H9 (cell line): ENCODE measurements around the gene DDI2. TPM values are rescaled to one million over a fixed set of nuclear protein-coding genes. Genes with fewer than 3 reads are reported as not detected.
A peak's percentile ranks its signal among the peaks of the same experiment; 100 is the strongest.

Source experiments
- DNase-seq: peaks from one replicate; pipeline ENCODE4 v3.0.0-alpha.2; 2017
- H2AFZ ChIP-seq: one replicate; pipeline ENCODE4 v1.6.1; 2013; ENCODE audit warnings: mild to moderate bottlenecking, low read length, control low read depth, moderate library complexity
- H2AK5ac ChIP-seq: 2 replicates; pipeline ENCODE4 v1.6.1; 2013; ENCODE audit warnings: low read length, control low read depth, mixed read lengths; ENCODE audit not compliant: insufficient read length
- H2BK120ac ChIP-seq: one replicate; pipeline ENCODE4 v1.6.1; 2013; ENCODE audit warnings: low read depth, mild to moderate bottlenecking, low read length, control low read depth, inconsistent platforms; ENCODE audit not compliant: poor library complexity, severe bottlenecking
- H2BK12ac ChIP-seq: 2 replicates; pipeline ENCODE4 v1.6.1; 2013; ENCODE audit warnings: low read length, control low read depth, mixed read lengths, low read depth; ENCODE audit not compliant: insufficient read length
- H2BK15ac ChIP-seq: 2 replicates; pipeline ENCODE4 v1.6.1; 2013; ENCODE audit warnings: low read depth, low read length, control low read depth
- H2BK20ac ChIP-seq: one replicate; pipeline ENCODE4 v1.6.1; 2013; ENCODE audit warnings: low read depth, mild to moderate bottlenecking, low read length, control low read depth, inconsistent platforms; ENCODE audit not compliant: poor library complexity, severe bottlenecking
- H2BK5ac ChIP-seq: 2 replicates; pipeline ENCODE4 v1.6.1; 2013; ENCODE audit warnings: low read length, control low read depth, mixed read lengths; ENCODE audit not compliant: insufficient read length
- H3K14ac ChIP-seq: 2 replicates; pipeline ENCODE4 v1.6.1; 2013; ENCODE audit warnings: low read length, control low read depth; ENCODE audit not compliant: insufficient read depth
- H3K18ac ChIP-seq: 2 replicates; pipeline ENCODE4 v1.6.1; 2013; ENCODE audit warnings: low read depth, mild to moderate bottlenecking, mixed read lengths, low read length, control low read depth; ENCODE audit not compliant: insufficient read length
- H3K23ac ChIP-seq: 2 replicates; pipeline ENCODE4 v1.6.1; 2013; ENCODE audit warnings: low read length, control low read depth, mixed read lengths, low read depth; ENCODE audit not compliant: insufficient read length
- H3K23me2 ChIP-seq: 2 replicates; pipeline ENCODE4 v1.6.1; 2013; ENCODE audit warnings: low read depth, mild to moderate bottlenecking, mixed read lengths, low read length, control low read depth; ENCODE audit not compliant: insufficient read length, poor library complexity, severe bottlenecking
- H3K27ac ChIP-seq: 2 replicates; pipeline ENCODE4 v1.5.1; 2013; ENCODE audit warnings: low read length, control low read depth, mixed read lengths, low read depth; ENCODE audit not compliant: insufficient read length
- H3K27me3 ChIP-seq: 2 replicates; pipeline ENCODE4 v1.6.1; 2013; ENCODE audit warnings: low read length, control low read depth, inconsistent platforms; ENCODE audit not compliant: insufficient read depth
- H3K4ac ChIP-seq: 2 replicates; pipeline ENCODE4 v1.6.1; 2013; ENCODE audit warnings: low read depth, mild to moderate bottlenecking, control low read depth, inconsistent platforms, low read length, moderate library complexity
- H3K4me1 ChIP-seq: 2 replicates; pipeline ENCODE4 v1.6.1; 2013; ENCODE audit warnings: low read length, control low read depth, inconsistent platforms; ENCODE audit not compliant: insufficient read depth
- H3K4me2 ChIP-seq: 2 replicates; pipeline ENCODE4 v1.6.1; 2013; ENCODE audit warnings: low read length, control low read depth, mixed read lengths; ENCODE audit not compliant: insufficient read length, insufficient read depth
- H3K56ac ChIP-seq: 2 replicates; pipeline ENCODE4 v1.6.1; 2013; ENCODE audit warnings: low read depth, mild to moderate bottlenecking, mixed read lengths, low read length, control low read depth; ENCODE audit not compliant: insufficient read length
- H3K79me1 ChIP-seq: 2 replicates; pipeline ENCODE4 v1.6.1; 2013; ENCODE audit warnings: low read depth, mild to moderate bottlenecking, moderate library complexity, low read length, control low read depth, inconsistent platforms; ENCODE audit not compliant: insufficient read depth, poor library complexity, severe bottlenecking
- H3K79me2 ChIP-seq: 2 replicates; pipeline ENCODE4 v1.6.1; 2013; ENCODE audit warnings: low read length, control low read depth, inconsistent platforms; ENCODE audit not compliant: insufficient read depth
- H3K9ac ChIP-seq: 2 replicates; pipeline ENCODE4 v1.6.1; 2013; ENCODE audit warnings: low read length, control low read depth, mixed read lengths; ENCODE audit not compliant: insufficient read length; ENCODE audit errors: extremely low read depth
- H3K9me3 ChIP-seq: one replicate; pipeline ENCODE4 v1.6.1; 2013; ENCODE audit warnings: low read depth, low read length, inconsistent platforms; ENCODE audit not compliant: control insufficient read depth
- H3T11ph ChIP-seq: one replicate; pipeline ENCODE4 v1.6.1; 2013; ENCODE audit warnings: mild to moderate bottlenecking, low read length, control low read depth, inconsistent platforms
- H4K20me1 ChIP-seq: one replicate; pipeline ENCODE4 v1.6.1; 2013; ENCODE audit not compliant: control insufficient read depth, insufficient read length, insufficient read depth
- H4K5ac ChIP-seq: 2 replicates; pipeline ENCODE4 v1.6.1; 2013; ENCODE audit warnings: low read depth, mild to moderate bottlenecking, mixed read lengths, low read length, control low read depth; ENCODE audit not compliant: insufficient read length
- H4K8ac ChIP-seq: replicated peaks from 2 replicates; pipeline ENCODE4 v1.6.1; 2013; ENCODE audit warnings: low read length, control low read depth, mixed read lengths, low read depth; ENCODE audit not compliant: insufficient read length
- H4K91ac ChIP-seq: 2 replicates; pipeline ENCODE4 v1.6.1; 2013; ENCODE audit warnings: low read depth, mild to moderate bottlenecking, moderate library complexity, mixed read lengths, low read length, control low read depth; ENCODE audit not compliant: insufficient read length
- H3K27ac Mint-ChIP-seq, 3 experiments: 2 replicates in 2 of 3; 3 replicates in 1 of 3; pipeline ENCODE4 v1.8.0; 2020 to 2021; ENCODE audit warnings: mixed read lengths in 3 of 3, mild to moderate bottlenecking in 1 of 3, moderate library complexity in 1 of 3
- H3K27me3 Mint-ChIP-seq: 2 replicates; pipeline ENCODE4 v1.8.0; 2021; ENCODE audit warnings: low read depth, mild to moderate bottlenecking, moderate library complexity, mixed read lengths
- H3K36me3 Mint-ChIP-seq, 3 experiments: 2 replicates in 2 of 3; 3 replicates in 1 of 3; pipeline ENCODE4 v1.8.0; 2020 to 2021; ENCODE audit warnings: low read depth in 3 of 3, mixed read lengths in 3 of 3; ENCODE audit not compliant: insufficient read depth in 1 of 3
- H3K4me1 Mint-ChIP-seq, 2 experiments: 2 replicates each; pipeline ENCODE4 v1.8.0; 2020; ENCODE audit warnings: mixed read lengths in 2 of 2
- H3K4me3 Mint-ChIP-seq, 2 experiments: 2 replicates in 1 of 2; 3 replicates in 1 of 2; pipeline ENCODE4 v1.8.0; 2020 to 2021; ENCODE audit warnings: mild to moderate bottlenecking in 2 of 2, mixed read lengths in 2 of 2, moderate library complexity in 1 of 2
- H3K9me3 Mint-ChIP-seq, 2 experiments: 2 replicates in 1 of 2; 3 replicates in 1 of 2; pipeline ENCODE4 v1.8.0; 2020; ENCODE audit warnings: mild to moderate bottlenecking in 2 of 2, mixed read lengths in 2 of 2, moderate library complexity in 1 of 2
- WGBS: extraction: QIAGEN DNeasy Blood & Tissue Kit; methylation state at CpG from one replicate; pipeline ENCODE4 v1.1.7; 2013; ENCODE audit warnings: missing lambda C conversion rate, low lambda C conversion rate, mixed read lengths; ENCODE audit not compliant: insufficient read length; ENCODE audit errors: extremely low coverage; 5-methylcytosine and 5-hydroxymethylcytosine counted together
- total RNA-seq: library from RNA; stranded (reverse); gene quantifications from 2 replicates; pipeline ENCODE4 v1.2.1, GENCODE V29; 2021
- TF ChIP-seq, protein P1 (sequence below): fragments of 200-600 bp; sonication (generic); conservative IDR thresholded peaks from 3 replicates; pipeline ENCODE4 v1.8.0; 2021; ENCODE audit warnings: antibody characterized with exemption, mild to moderate bottlenecking

Gene DDI2
- total RNA-seq, 1 experiment from 2014 or later, result 45.0 TPM

DNA sequence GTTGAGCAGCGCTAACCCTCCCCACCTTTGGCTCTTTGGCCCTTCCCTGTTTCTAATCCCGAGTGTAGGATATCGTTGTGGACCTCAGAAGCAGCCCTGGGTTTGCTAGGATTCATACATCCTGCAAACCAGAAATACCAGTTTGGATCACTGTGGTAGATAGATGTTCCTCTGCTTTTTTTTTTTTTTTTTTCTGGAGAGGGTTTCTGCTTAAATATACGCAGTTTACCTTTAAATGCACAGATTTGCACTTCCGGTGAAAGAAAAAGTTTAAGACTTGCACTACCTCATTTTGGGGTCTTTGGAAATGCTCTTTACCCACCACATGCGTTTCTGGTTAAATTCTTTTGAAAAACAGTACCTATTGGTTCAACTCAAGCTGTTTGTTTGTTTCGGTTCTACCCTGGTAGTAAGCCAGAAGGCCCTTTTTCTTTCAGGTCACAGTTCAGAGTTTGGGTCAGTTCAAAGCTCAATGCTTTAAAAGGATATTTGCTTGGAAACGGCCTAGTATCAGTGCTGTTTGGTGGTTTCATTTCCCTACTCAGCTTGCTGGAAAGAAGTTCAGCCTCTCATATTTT, 908 bp downstream of the DDI2 start:
- Histone ChIP-seq H3K23ac (no peak overlapping the region), H3K18ac (peak overlapping the region; percentile 13), H3K23me2 (peaks cover 6% of the 10 kb centered on the region), H3K27me3 (no peaks in the 10 kb centered on the region), H3K56ac (no peak overlapping the region), H2BK120ac (no peak overlapping the region), H4K8ac (no peak overlapping the region), H2AFZ (no peak overlapping the region), H2BK20ac (no peak overlapping the region), H3K9me3 (no peaks in the 10 kb centered on the region), H3K4me1 (peaks cover 4% of the 10 kb centered on the region), H3K27ac (no peak overlapping the region), H3T11ph (no peak overlapping the region), H4K91ac (no peak overlapping the region), H3K79me2 (peaks cover 36% of the 10 kb centered on the region; the same call in 1 of the 2 replicates), H3K79me1 (no peaks in the 10 kb centered on the region), H2AK5ac (no peak overlapping the region), H3K4ac (no peak overlapping the region), H4K20me1 (no peaks in the 10 kb centered on the region), H2BK5ac (no peak overlapping the region), H3K14ac (peak overlapping the region; percentile 86), H3K4me2 (peak overlapping the region; percentile 83), H2BK15ac (no peak overlapping the region), H4K5ac (no peak overlapping the region), H3K9ac (peak overlapping the region; percentile 74), H2BK12ac (no peak overlapping the region)
- WGBS, result no CpG with 5 or more reads among the region's 8 CpGs
- H3K9me3 Mint-ChIP-seq, result no peaks in the 10 kb centered on the region
- peaks cover 0 to 3% (median 2%) of the 10 kb centered on the region in 3 experiments; a peak in 4 of 7 replicates for H3K36me3 Mint-ChIP-seq
- peaks cover 19 to 25% of the 10 kb centered on the region in 2 experiments for H3K4me1 Mint-ChIP-seq
- DNase-seq, result no peak
- H3K27ac Mint-ChIP-seq, result peak overlapping the region; percentile 74 to 82 (median 80); a peak in 6 of 7 replicates
- TF ChIP-seq, protein P1, sequence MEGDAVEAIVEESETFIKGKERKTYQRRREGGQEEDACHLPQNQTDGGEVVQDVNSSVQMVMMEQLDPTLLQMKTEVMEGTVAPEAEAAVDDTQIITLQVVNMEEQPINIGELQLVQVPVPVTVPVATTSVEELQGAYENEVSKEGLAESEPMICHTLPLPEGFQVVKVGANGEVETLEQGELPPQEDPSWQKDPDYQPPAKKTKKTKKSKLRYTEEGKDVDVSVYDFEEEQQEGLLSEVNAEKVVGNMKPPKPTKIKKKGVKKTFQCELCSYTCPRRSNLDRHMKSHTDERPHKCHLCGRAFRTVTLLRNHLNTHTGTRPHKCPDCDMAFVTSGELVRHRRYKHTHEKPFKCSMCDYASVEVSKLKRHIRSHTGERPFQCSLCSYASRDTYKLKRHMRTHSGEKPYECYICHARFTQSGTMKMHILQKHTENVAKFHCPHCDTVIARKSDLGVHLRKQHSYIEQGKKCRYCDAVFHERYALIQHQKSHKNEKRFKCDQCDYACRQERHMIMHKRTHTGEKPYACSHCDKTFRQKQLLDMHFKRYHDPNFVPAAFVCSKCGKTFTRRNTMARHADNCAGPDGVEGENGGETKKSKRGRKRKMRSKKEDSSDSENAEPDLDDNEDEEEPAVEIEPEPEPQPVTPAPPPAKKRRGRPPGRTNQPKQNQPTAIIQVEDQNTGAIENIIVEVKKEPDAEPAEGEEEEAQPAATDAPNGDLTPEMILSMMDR, result no peak
- H3K27me3 Mint-ChIP-seq, result no peaks in the 10 kb centered on the region
- peak overlapping the region; percentile 88 to 98 for H3K4me3 Mint-ChIP-seq
